ENCODE data around the gene ARID5A. TPM values are rescaled to one million over a fixed set of nuclear protein-coding genes. Genes with fewer than 3 reads are reported as not detected.

The ARID5A gene
- polyA plus RNA-seq, 3 donors: 27.8 to 38.8 (median 37.7) TPM

DNA sequence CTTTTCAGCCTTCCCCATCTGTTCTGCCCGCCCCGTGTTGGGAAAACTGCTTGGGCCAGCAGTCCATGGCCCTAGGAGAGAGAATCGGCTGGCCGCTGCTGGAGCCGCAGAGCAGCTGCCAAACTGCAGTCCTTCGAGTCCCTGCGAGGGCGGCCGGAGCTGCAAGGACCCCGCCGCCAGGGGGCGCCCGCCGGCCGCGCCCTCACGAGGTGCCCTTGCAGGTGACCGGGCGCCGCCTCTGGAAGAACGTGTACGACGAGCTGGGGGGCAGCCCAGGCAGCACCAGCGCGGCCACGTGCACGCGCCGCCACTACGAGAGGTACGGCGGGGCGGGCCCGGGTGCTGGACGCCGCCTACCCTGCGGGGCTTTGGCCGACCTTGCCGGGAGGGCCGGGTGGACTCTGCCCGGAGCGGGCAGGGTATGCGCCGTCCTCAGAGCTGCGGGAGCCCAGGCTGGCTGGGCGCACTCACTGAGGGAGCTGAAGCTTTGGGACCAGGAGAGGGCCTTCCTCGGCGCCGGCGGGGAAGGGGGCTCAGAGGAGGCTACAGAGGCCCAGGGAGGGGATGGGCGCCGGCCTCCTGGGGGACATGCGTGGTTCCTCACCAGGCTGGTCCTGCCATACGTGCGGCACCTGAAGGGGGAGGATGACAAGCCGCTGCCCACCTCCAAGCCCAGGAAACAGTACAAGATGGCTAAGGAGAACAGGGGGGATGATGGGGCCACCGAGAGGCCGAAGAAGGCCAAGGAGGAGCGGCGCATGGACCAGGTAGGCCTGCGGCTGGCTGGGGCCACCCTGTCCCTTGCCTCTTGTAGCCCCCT is 13.6 kb downstream of the ARID5A start:
- Mint-ChIP-seq H3K27me3 (ENCODE audit: low read depth in 3 of 3) (peaks cover 0 to 8% (median 2%) of the 10 kb centered on the region in 3 donors), H3K36me3 (peaks cover 47 to 70% of the 10 kb centered on the region in 2 donors), H3K4me1 (peaks cover 13% of the 10 kb centered on the region), H3K27ac (peak overlapping the region in 1 of 7 donors; percentile 56), H3K9me3 (peaks cover 0 to 2% (median 0%) of the 10 kb centered on the region in 7 donors), H3K4me3 (no peak overlapping the region)
- H3K27me3 ChIP-seq (ENCODE audit: control insufficient read depth in 2 of 2, insufficient read depth in 2 of 2, low read length in 2 of 2): no peaks in the 10 kb centered on the region
- no peak overlapping the region for H3K27ac ChIP-seq (ENCODE audit: low read depth in 1 of 2, low read length in 2 of 2)
- H2AFZ ChIP-seq (ENCODE audit: insufficient read depth, low read depth, low read length, poor library complexity, severe bottlenecking): no peak overlapping the region
- DNase-seq: peak in 1 of 3 donors; percentile 3
- no peaks in the 10 kb centered on the region for H3K9me3 ChIP-seq (replicated peaks in 1 of 2; ENCODE audit: control insufficient read depth in 1 of 2, insufficient read depth in 1 of 2, low read length in 2 of 2)
- WGBS (ENCODE audit: insufficient coverage): 94% methylated on average over 45 of the region's 61 CpGs
- peaks cover 77% of the 10 kb centered on the region for H4K20me1 ChIP-seq (ENCODE audit: insufficient read depth, low read length)
- peaks cover 3 to 9% of the 10 kb centered on the region in 2 donors for H3K4me1 ChIP-seq (ENCODE audit: control insufficient read depth in 1 of 2, insufficient read depth in 2 of 2, low read length in 2 of 2)
- H3K36me3 ChIP-seq (replicated peaks in 1 of 2; ENCODE audit: control insufficient read depth in 1 of 2, insufficient read depth in 2 of 2, low read length in 2 of 2): peaks cover 51 to 78% of the 10 kb centered on the region in 2 donors
- TF ChIP-seq, protein P1, sequence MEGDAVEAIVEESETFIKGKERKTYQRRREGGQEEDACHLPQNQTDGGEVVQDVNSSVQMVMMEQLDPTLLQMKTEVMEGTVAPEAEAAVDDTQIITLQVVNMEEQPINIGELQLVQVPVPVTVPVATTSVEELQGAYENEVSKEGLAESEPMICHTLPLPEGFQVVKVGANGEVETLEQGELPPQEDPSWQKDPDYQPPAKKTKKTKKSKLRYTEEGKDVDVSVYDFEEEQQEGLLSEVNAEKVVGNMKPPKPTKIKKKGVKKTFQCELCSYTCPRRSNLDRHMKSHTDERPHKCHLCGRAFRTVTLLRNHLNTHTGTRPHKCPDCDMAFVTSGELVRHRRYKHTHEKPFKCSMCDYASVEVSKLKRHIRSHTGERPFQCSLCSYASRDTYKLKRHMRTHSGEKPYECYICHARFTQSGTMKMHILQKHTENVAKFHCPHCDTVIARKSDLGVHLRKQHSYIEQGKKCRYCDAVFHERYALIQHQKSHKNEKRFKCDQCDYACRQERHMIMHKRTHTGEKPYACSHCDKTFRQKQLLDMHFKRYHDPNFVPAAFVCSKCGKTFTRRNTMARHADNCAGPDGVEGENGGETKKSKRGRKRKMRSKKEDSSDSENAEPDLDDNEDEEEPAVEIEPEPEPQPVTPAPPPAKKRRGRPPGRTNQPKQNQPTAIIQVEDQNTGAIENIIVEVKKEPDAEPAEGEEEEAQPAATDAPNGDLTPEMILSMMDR (IDR thresholded peaks at IDR 0.05): peak; percentile 27
- H3K79me2 ChIP-seq (ENCODE audit: insufficient read depth, low read length): peaks cover 24% of the 10 kb centered on the region
- no peak overlapping the region for H3K4me3 ChIP-seq (replicated peaks in 1 of 3; ENCODE audit: low read depth in 2 of 3, low read length in 3 of 3)
- H3K9ac ChIP-seq (ENCODE audit: insufficient read depth, low read length, poor library complexity, severe bottlenecking): no peak overlapping the region
- intact Hi-C loops (cut with micrococcal nuclease): no loop called here
- no peak overlapping the region for H3K4me2 ChIP-seq (replicated peaks; ENCODE audit: extremely low read depth, low read length, poor library complexity, severe bottlenecking)

DNA sequence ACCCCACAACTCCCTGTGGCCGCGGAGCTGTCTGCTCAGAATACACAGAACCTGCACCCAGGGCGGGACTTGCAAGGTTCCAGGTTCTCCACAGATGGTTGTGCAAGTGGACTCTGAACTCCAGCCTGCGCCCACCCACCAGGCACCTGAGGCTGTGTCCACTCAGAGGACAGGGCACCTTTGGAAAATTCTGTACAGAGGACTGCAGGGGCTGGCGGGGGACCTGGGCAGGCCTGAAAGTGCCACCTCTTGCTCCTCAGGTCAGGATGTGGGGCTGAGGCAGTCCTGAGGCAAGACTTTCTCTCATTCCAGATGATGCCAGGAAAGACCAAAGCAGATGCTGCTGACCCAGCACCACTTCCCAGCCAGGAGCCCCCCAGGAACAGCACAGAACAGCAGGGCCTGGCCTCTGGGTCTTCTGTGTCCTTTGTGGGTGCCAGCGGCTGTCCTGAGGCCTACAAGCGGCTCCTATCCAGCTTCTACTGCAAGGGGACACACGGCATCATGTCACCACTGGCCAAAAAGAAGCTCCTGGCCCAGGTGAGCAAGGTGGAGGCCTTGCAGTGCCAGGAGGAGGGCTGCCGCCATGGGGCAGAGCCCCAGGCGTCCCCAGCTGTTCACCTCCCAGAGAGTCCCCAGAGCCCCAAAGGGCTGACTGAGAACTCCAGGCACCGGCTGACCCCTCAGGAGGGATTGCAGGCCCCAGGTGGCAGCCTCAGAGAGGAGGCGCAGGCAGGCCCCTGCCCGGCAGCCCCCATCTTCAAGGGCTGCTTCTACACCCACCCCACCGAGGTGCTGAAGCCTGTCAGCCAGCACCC is 14.4 kb downstream of the ARID5A start:
- Histone ChIP-seq H4K20me1 (ENCODE audit: insufficient read depth, low read length) (peaks cover 69% of the 10 kb centered on the region), H3K27me3 (ENCODE audit: control insufficient read depth in 2 of 2, insufficient read depth in 2 of 2, low read length in 2 of 2) (no peaks in the 10 kb centered on the region), H3K4me1 (ENCODE audit: control insufficient read depth in 1 of 2, insufficient read depth in 2 of 2, low read length in 2 of 2) (peaks cover 3 to 9% of the 10 kb centered on the region in 2 donors), H3K9ac (ENCODE audit: insufficient read depth, low read length, poor library complexity, severe bottlenecking) (no peak overlapping the region), H3K36me3 (replicated peaks in 1 of 2; ENCODE audit: control insufficient read depth in 1 of 2, insufficient read depth in 2 of 2, low read length in 2 of 2) (peaks cover 51 to 72% of the 10 kb centered on the region in 2 donors), H3K4me3 (replicated peaks in 1 of 3; ENCODE audit: low read depth in 2 of 3, low read length in 3 of 3) (no peak overlapping the region), H2AFZ (ENCODE audit: insufficient read depth, low read depth, low read length, poor library complexity, severe bottlenecking) (no peak overlapping the region), H3K9me3 (replicated peaks in 1 of 2; ENCODE audit: control insufficient read depth in 1 of 2, insufficient read depth in 1 of 2, low read length in 2 of 2) (no peaks in the 10 kb centered on the region), H3K27ac (ENCODE audit: low read depth in 1 of 2, low read length in 2 of 2) (no peak overlapping the region), H3K79me2 (ENCODE audit: insufficient read depth, low read length) (peaks cover 17% of the 10 kb centered on the region), H3K4me2 (replicated peaks; ENCODE audit: extremely low read depth, low read length, poor library complexity, severe bottlenecking) (no peak overlapping the region)
- TF ChIP-seq, protein P1 (IDR thresholded peaks at IDR 0.05): no peak
- peak in 1 of 3 donors; percentile 1 for DNase-seq
- intact Hi-C loops (cut with micrococcal nuclease): no loop called here
- Mint-ChIP-seq H3K27me3 (ENCODE audit: low read depth in 3 of 3) (peaks cover 0 to 9% (median 2%) of the 10 kb centered on the region in 3 donors), H3K4me1 (peaks cover 13% of the 10 kb centered on the region), H3K4me3 (no peak overlapping the region), H3K9me3 (no peaks in the 10 kb centered on the region), H3K36me3 (peaks cover 41 to 64% of the 10 kb centered on the region in 2 donors), H3K27ac (no peak overlapping the region)
- 98% methylated on average over 11 of the region's 14 CpGs for WGBS (ENCODE audit: insufficient coverage)
